Hindlimb muscle (tissue), 1 donor: ENCODE results near the gene ADK. TPM values are rescaled to one million over a fixed set of nuclear protein-coding genes. Genes with fewer than 3 reads are reported as not detected.

Experiments used
- DNase-seq: peaks from one replicate; pipeline ENCODE4 v3.0.0-alpha.2; 2013
- polyA plus RNA-seq: library from polyadenylated mRNA; unstranded; fragments of 120-200 nt; gene quantifications from one replicate; pipeline ENCODE4 v1.2.1, GENCODE V29; 2013; ENCODE audit not compliant: insufficient read length

ADK gene
- polyA plus RNA-seq, 1 donor: 30.8 TPM

DNA sequence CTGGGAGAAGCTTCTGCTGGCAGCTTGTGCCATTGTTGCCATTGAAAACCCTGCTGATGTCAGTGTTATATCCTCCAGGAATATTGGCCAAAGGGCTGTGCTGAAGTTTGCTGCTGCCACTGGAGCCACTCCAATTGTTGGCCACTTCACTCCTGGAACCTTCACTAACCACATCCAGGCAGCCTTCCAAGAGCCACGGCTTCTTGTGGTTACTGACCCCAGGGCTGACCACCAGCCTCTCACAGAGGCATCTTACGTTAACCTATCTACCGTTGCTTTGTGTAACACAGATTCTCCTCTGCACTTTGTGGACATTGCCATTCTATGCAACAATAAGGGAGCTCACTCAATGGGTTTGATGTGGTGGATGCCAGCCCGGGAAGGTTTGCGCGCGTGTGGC is 220.7 kb downstream of the ADK start:
- no peak for DNase-seq

DNA sequence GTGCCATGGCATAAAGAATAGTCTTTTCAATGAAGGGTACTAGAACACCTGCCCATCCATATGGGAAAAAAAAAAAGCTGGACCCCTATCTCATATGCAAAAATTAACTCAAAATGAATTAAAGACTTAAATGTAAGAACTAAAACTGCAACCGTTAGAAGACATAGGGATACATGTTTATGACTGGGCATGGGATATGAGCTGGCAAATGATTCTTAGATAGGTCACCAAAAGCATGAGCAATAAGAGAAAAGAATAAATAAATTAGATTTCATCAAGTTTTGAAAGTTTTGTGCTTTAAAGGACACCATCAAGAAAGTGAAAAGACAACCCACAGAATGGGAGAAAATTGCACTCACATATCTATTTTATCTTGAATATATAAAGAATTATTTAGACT is 222.0 kb downstream of the ADK start:
- no peak for DNase-seq

DNA sequence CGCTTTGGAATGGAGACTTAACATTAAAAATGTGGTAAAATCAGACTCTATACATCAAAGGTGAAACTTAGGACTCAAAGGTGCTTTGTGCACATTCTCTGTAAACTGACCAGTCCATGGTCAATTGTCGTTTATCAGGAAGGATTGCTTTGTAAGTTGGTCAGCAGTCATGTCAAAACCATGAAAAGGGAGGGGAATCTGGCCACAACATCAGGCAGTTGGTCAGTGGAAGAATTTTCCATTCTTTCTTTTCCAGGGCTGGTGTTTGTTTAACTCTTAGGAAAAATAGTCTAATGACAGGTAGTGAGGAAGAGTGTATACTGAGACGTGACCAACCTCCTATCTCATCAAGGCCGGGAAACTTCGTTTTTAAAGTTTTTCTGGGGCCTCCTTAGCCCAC is 226.5 kb downstream of the ADK start:
- no peak for DNase-seq

DNA sequence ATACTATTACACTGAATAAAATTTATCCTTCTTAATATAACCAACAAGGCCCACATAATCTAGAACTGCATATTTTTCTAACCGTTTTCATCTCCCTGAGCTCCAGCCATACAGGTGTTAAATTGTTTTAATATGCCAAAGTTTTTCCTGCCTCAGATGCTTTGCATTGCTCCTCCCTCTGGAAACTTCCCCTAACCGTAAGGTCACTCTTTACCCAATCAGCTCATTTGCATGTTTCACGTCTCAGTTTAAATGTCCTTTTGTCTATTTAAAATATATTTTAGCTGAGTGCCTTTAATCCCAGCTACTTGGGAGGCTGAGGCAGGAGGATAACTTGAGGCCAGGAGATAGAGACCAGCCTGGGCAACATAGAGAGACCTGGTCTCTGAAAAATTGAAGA is 228.5 kb downstream of the ADK start:
- no peak for DNase-seq

DNA sequence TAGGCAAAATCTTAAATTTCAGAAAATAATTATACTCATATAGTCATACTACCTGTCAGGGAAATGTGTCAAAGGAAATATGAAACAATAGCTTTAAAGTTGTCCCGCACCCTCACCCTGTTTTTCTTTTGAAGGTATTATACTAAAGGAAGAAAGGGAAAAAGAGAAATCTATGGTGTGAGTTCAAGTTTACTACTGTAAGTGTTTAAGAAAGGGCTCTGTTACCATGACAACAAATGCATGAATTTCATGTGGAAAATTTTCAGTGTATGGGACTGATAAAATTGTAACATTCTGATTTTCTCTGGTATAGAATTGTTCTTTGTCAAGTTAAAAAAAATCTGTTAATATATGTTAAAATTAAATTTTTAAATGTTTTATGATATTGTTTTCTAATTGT is 229.8 kb downstream of the ADK start:
- DNase-seq: no peak

DNA sequence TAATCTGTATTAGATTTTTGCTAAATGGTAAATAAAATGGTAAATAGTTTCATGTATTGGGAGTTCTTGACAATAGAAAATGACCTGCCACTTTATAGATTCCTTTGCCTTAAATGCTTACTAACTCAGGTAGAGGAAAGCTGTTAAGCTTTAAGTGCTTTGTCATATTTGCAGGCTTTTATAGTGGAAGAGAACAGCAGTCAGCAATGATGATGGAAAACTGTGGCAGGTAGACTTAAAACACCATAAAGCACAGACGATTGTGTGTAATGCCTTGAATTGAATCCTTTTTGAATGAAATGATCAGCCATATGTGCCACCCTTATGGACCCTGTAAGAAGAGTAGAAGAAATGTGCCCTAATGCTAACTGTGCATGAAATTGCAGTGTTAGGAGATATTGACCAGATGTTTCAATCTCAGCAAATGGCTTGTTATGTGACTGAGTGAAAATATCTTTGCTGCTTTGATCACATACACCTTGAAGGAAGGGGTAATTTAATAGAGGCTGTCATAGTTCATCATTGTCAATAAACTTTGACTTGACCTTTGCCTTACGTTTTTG is 230.4 kb downstream of the ADK start:
- no peak for DNase-seq

DNA sequence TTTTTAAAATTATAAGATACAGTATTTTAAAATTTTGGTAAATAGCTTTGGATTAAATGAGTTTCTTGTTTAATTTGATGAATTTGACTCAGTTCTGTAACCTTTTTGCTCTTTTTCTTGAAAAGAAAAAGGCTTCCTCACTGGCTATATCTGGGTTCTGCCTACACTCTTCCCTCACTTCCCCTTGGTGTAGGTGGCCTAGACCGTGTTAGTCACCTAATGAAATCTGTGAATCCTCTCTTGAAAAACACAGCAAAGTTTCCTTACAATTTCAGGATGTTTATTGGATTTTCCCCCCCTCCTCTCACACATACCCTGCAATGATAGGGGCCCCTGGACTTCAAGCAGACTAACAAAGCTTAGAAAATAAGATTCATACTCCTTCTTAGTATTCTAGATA is 231.6 kb downstream of the ADK start:
- no peak for DNase-seq

DNA sequence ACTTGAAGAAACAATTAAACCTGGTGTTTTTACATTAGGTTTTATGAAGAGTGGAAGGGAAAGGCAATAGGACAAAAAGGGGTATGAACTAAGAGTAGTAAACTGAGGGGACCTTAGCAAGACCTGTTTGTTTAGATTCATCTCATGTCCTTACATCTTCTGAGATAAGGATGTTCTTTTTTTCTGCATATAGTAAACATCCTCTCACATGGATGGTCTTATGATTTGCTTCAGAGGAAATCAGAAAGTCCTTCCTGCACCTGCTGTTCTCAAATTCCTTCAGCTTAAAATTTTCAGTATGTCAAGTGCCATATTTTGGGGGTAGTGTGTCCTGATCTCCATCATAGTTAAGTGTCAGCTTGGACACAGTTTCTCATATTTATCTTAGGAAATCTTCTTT is 232.6 kb downstream of the ADK start:
- DNase-seq: no peak

DNA sequence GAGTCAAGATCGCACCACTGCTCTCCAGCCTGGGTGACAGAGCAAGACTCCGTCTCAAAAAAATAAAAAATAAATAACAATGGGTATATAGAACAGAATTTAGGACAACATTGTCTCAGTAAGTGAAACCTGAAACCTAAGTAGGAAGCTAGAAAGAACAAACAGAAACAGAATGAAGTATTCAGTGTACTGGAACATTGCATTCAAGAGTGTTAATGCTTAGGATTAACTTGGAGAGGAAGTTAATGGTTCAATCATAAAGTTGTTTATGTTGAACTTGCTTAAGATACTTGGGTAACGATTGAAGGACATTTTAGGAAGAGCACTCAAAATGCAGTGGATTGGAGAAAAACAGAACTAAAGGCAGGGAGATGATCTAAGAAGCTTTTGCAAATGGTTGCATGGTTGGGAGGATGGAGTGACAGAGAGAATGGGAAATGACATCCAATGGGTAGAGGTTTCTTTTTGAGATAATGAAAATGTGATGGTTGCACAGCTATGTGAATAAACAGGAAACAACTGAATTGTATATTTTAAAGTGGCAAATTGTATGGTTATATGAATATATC is 233.7 kb downstream of the ADK start:
- no peak for DNase-seq

DNA sequence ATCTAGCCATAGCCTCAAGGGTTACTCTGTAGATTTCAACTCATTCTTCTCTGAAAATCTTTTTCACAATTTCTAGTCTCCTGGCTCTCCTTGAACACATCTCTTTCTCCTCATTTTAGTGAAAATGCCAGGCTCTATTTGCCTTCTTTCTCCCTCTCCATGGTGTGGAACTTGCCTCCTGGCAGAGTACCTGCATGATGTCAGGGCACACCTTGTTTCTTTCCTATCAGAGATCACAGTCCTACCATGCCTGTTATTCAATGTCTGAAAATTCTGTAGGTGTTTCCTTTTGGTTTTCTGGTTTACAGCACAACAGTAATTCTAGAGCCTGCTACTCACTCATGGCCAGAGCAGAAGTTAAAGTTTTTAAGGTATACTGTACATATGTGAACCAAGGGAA is 237.8 kb downstream of the ADK start:
- no peak for DNase-seq

DNA sequence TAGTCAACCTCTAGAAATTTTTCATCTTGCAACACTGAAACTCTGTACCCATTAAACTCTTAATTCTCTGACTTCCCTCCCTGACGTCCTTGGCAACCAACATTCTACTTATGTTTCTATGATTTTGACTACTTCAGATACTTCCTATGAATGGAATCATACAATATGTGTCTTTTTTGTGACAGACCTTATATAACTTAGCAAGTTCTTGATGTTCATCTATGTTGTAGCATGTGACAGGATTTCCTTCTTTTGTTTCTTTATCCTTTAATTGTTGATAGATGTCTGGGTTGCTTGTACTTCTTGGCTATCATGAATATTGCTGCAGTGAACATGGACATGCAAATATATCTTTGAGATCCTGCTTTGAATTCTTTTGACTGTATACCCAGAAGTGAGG is 240.8 kb downstream of the ADK start:
- DNase-seq: no peak

DNA sequence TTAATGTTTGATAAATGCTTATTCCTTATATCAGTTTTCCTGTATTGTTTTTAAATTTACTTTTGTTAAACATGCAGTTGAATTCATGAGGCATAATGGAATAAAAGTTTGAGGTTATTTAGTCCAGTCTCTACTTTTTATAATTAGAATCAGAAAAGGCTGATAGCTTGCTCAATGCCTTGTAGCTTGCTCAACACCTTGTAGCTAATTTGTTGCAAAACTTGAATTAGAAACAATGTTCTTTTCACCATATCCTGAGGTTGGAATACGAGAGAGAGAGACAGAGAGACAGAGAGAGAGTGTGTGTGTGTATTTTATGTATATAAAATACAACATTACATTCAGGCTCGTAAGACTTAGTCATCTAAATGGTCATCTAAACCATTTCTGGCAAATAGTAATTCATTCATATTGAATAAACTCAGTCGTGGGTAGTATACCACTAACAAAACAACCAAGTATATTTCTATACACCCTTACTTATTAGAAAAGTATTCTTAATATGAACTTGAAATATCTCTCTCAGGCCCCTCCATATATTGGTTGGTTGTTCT is 243.5 kb downstream of the ADK start:
- DNase-seq: no peak

DNA sequence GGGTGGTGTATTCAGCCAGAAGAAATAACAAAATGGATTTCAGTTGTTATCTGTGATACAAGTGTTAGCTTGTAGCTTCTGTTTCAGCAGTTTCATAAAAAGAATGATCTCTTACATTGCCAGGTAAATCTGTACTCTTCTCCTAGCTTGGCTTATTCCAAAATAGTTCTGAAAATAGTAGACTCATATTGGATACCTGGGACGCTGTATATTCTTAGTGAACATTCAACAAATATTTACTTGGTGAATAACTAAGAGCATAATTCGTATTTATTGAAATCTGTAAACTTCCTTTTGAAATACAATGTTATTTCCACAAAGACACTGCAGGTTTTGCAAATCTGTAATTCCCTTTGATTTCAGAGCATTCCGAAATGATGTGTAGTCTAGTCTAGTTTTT is 249.2 kb downstream of the ADK start:
- DNase-seq: no peak

DNA sequence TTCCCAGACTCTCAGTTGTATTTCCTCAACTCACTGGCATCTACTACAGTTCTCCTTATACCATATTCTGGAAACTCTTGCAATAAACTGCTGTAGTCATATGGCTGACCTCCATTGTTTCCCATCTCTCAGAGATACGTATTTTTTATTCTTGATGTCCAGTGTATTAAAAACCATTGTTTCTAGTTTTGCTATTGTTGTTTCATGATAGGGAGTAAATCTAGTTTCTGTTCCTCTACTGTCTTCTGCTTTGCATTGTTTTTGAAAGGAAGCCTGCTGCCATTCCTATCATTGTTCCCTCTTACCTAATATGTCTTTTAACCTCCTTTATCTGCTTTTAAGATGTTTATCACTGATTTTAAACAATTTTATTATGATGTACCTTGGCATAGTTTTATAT is 255.0 kb downstream of the ADK start:
- no peak for DNase-seq

DNA sequence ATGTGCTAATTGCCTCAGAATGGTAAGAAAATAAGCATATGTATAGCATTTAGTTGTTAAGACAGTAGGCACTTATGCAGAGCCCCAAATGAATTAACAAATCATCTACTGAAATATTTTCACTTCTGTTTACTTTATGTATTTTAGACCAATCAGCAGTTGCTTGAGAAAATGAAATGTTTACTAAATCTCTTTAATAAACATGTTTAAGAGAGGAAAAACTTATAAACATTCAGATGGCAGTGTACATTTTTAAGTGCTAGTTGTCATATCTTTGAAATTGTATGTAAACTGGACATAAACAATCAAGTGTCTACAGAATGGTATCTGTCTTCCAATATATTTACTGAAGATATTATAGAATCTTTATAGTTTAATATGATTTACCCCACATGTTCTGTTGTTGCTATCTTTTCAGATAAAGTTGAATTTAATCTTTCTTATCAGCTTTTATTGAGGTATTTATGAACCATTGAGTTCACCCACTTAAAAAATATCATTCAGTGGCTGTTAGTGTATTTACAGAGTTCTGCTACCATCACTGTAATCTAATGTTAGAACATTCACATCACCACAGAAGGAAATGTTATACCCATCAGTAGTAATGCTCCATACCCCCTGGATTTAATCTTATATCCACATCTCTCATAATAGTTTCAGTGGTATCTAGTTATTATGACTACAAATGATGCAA is 264.3 kb downstream of the ADK start:
- no peak for DNase-seq

DNA sequence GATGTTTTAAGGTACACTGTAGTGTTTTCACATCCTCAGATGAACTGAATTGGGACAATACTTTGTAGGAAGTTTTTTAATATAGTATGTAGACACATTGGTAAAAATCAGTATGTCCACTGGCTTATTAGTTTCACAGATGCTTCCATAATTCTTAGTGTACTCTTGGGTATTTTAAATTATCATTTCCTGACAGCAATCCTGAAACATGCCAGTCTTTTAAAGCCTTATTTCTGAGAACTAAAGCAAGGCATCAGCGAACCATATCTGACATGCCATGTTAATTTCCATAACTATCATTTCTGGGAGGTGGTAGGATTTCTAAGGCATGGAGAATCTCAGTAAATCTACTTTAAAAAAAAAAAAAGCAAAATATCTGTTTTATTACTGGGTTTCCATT is 266.4 kb downstream of the ADK start:
- no peak for DNase-seq

DNA sequence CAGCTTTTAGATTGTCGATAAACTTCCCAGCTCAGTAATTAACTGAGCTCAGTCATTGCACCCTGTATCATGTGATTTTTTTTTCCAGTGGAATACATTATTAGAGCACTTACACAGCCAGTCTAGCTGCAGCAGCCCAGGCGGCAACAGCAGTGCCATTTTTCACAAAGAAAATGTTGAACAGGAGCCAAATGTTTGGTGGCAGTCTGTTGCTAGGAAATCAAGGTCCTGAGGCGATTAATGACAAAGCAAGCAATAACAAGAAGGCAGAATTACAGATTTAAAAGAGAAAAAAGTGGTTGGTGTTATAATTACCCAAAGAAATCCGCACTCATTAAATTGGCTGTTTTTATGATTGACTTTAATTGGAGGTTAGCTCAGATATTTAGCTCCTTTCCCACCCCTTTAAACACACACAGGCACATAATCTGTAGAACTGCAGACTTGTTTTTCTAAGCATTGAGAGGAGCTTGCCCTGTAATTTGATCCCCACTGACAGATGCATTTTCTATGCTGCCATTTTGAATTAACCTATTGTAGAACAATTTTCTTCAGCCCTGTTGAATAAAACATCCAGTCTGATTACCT is 267.4 kb downstream of the ADK start:
- DNase-seq: no peak

DNA sequence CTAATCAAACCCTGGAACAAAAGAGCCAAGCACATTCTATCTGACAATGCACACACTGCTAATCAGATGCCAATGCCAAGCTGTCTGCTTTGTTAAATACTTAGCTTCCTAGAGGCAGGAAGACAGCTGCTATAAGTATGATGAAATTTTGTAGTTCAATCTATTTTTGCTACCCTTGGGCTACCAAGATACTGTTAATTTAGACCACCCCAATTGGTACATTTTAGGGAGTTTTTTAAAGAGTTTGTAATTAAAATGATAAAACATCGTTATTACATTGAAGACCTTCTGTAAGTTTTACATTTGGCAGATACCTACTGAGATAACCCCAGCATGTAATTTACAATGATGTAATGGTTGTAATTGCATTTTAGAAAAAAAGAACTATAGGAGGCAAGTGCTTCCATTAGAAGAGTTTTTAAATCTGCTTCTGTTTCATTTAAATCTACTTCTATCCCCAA is 268.5 kb downstream of the ADK start:
- DNase-seq: no peak

DNA sequence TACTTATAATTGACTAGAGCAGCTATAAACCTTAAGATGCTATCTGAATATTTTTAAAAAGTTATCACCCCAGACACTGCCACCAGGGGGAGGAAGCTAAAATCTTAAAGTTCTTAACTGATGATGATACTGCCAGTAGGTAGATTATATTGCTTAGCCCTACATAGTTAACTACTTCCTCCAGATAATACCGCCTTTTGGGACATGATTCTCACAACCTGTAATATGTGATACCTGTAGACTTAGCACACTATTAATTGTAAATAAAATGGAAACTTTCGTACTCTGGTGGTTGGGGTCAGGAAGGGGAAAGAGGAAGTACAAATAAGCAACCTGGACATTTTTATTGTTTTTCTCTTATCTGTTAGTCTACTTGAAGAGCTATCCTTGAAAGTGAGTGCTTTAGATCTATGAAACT is 268.9 kb downstream of the ADK start:
- no peak for DNase-seq

DNA sequence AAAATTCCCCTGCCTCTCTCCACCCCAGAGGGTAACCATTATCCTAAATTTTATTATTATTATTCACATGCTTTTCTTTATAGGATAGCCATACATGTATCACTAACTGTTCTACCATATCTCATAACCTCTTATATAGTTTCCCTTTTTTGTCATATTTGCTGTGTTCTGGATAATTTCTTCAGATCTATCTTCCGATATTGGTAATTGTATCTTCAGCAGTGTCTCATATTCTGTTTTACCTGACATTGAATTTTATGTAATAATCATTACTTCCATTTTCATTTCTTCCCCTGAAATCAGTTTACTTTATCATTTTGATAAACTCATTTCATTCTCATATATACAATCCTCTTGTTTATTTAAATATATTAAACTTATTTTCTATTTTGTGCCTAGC is 273.5 kb downstream of the ADK start:
- DNase-seq: no peak

DNA sequence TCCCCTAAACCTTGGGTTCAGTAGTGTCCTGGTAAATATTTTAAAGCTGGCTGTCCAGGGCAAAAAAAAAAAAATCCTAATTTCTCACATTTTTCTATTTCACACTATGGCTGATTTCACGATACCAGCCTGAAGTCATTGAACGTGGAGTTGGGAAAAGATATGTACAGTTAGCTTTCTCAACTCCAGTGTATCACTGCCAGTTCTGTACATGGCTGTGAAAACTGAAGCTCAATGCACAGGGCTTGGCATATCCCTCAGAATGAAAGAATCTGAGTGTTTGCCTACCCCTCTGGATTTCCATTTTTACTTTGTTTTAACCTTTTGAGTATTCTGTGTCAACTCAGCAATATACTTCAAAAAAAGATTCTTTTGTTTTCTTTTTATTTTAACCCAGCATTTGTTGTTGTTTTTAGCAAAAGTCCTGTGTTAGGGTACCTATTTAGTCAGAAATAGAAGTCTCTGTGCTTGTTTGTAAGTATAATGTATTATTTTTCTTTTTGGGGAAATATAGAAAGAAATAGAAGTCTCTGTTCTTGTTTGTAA is 274.5 kb downstream of the ADK start:
- no peak for DNase-seq

DNA sequence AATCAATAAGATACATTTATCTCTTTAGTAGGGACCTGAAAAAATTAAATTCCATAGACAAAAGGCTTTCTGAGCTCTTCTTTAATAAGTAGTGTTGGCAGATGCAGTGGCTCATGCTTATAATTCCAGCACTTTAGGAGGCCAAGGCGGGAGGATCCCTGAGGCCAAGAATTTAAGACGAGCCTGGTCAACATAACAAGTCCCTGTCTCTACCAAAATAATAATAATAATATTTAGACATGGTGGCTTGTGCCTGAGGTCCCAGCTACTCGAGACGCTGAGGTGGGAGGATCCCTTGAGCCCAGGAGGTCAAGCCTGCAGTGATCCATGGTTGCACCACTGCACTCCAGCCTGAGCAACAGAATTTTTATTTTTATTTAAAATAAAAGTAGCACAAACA is 280.8 kb downstream of the ADK start:
- DNase-seq: no peak

DNA sequence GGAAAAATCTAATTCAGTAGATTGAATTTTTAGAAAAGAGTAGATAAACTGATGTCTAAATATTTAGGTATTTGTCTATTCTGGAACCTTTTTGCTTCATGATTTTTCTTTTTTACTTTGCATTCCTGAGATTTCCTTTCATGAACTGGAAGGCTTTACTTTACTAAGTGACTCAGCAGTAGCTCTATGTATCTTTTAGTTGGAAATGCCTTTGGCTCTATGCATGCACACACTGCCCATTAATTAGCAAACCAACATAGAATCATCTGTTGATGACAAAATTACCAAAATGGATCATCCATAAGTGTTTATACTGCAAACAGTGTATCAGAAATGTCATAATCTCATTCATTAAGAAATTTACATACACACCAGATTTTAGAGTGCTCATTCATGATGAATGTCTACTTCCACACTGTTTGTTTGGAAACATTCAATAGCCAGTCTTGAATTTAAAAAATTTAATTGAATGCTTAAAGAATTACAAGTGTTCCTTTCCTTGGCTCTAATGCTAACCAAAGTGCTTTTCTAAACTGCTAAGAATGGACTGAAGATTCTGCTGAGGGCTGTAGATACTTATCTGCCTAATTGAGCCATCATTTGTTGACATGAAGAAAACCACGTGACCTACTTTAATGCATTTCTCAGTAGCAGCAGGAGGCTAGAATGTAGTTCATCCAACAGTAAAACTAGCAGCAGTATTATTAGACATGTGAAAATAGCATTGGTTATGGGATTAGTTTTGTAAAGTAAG is 282.0 kb downstream of the ADK start:
- no peak for DNase-seq
